ENCODE measurements around the gene TBL3. TPM values are rescaled to one million over a fixed set of nuclear protein-coding genes. Genes with fewer than 3 reads are reported as not detected.

TBL3 gene
- total and polyA plus RNA-seq, 9 of the 15 experiments (the other 6 are each of a cell fraction or from before 2014, with no cell fraction given): 0.97 to 117 (median 24.5) TPM

DNA sequence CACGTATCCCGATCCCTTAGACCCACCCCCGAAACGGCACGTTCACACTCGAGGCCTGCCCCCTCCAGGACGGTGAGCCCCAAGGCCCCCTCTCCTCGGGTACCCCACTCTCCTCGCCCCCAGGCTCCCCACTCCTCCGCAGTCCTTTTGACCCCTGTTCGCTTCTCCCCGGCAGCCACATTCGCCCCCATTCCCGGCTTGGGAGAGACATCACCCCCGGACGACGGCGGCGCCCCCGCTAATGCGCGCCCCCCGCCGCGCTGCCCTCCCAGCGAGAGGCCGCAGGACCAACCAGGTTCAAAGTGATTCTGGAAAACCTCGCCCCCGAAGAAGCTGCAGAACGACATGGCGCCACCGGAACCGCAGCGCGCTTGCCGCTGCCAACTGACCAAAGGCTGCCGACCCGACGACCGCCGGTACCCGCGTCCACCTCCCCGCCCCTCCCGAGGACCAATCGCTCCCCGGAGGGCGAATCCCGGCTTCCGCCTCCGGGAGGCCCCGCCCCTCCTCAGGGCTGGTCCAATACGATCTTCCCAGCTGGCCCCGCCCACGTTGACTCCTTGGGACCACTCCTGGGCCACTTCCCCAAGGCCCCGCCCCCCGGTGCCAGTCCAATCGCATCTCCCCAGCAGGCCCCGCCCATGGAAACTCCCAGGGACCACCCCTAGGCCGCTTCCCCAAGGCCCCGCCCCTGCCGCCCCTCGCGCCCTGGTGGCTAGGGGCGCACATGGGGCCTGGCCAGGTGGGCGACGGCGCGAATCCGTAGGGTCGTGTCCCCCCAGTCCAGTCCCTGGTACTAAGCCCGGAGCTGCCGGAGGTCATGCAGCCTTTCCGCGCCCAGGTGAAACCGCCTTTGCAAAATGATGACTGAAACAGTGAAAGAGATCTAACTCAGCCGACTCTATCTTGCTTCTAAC lies 28.8 kb upstream of the TBL3 start, which contains the start of gene MSRB1 (continued):
- peak; percentile 80; the same call in 1 of the 2 replicates for TF ChIP-seq ZBTB7A (IDR thresholded peaks at IDR 0.05; ENCODE audit: borderline replicate concordance, control insufficient read depth, low read depth, low read length)
- 0 out of 2 replicates have a peak, but pooled peaks have one; percentile 5 for TF ChIP-seq CREM (IDR thresholded peaks at IDR 0.05; ENCODE audit: low read depth)
- peak in 1 of 2 experiments; percentile 42; a peak in 2 of 4 replicates for TF ChIP-seq HDAC1 (IDR thresholded peaks at IDR 0.05)
- no peak for TF ChIP-seq KDM2B (CRISPR knock-in tag; IDR thresholded peaks at IDR 0.05)
- TF ChIP-seq ZC3H8 (IDR thresholded peaks at IDR 0.05): no peak
- peak; percentile 71 for TF ChIP-seq SPI1 (IDR thresholded peaks at IDR 0.05; ENCODE audit: borderline replicate concordance, low read depth, low read length)
- TF ChIP-seq, protein P1, sequence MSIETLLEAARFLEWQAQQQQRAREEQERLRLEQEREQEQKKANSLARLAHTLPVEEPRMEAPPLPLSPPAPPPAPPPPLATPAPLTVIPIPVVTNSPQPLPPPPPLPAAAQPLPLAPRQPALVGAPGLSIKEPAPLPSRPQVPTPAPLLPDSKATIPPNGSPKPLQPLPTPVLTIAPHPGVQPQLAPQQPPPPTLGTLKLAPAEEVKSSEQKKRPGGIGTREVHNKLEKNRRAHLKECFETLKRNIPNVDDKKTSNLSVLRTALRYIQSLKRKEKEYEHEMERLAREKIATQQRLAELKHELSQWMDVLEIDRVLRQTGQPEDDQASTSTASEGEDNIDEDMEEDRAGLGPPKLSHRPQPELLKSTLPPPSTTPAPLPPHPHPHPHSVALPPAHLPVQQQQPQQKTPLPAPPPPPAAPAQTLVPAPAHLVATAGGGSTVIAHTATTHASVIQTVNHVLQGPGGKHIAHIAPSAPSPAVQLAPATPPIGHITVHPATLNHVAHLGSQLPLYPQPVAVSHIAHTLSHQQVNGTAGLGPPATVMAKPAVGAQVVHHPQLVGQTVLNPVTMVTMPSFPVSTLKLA (conservative IDR thresholded peaks at IDR 0.05): peak; percentile 24 to 43; a peak in 3 of 4 replicates
- TF ChIP-seq, protein P2, sequence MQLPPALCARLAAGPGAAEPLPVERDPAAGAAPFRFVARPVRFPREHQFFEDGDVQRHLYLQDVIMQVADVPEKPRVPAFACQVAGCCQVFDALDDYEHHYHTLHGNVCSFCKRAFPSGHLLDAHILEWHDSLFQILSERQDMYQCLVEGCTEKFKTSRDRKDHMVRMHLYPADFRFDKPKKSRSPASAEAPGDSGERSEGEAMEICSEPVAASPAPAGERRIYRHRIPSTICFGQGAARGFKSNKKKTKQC (CRISPR knock-in tag; IDR thresholded peaks at IDR 0.05): peak; percentile 69; the same call in 1 of the 2 replicates
- TF ChIP-seq, protein P3, sequence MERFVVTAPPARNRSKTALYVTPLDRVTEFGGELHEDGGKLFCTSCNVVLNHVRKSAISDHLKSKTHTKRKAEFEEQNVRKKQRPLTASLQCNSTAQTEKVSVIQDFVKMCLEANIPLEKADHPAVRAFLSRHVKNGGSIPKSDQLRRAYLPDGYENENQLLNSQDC (CRISPR knock-in tag; IDR thresholded peaks at IDR 0.05): no peak
- TF ChIP-seq SAP30 (IDR thresholded peaks at IDR 0.05; ENCODE audit: borderline replicate concordance, insufficient read depth, low read depth, low read length, poor library complexity, severe bottlenecking): peak; percentile 68
- TF ChIP-seq, protein P4, sequence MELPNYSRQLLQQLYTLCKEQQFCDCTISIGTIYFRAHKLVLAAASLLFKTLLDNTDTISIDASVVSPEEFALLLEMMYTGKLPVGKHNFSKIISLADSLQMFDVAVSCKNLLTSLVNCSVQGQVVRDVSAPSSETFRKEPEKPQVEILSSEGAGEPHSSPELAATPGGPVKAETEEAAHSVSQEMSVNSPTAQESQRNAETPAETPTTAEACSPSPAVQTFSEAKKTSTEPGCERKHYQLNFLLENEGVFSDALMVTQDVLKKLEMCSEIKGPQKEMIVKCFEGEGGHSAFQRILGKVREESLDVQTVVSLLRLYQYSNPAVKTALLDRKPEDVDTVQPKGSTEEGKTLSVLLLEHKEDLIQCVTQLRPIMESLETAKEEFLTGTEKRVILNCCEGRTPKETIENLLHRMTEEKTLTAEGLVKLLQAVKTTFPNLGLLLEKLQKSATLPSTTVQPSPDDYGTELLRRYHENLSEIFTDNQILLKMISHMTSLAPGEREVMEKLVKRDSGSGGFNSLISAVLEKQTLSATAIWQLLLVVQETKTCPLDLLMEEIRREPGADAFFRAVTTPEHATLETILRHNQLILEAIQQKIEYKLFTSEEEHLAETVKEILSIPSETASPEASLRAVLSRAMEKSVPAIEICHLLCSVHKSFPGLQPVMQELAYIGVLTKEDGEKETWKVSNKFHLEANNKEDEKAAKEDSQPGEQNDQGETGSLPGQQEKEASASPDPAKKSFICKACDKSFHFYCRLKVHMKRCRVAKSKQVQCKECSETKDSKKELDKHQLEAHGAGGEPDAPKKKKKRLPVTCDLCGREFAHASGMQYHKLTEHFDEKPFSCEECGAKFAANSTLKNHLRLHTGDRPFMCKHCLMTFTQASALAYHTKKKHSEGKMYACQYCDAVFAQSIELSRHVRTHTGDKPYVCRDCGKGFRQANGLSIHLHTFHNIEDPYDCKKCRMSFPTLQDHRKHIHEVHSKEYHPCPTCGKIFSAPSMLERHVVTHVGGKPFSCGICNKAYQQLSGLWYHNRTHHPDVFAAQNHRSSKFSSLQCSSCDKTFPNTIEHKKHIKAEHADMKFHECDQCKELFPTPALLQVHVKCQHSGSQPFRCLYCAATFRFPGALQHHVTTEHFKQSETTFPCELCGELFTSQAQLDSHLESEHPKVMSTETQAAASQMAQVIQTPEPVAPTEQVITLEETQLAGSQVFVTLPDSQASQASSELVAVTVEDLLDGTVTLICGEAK (IDR thresholded peaks at IDR 0.05): 0 out of 2 replicates have a peak, but pooled peaks have one; percentile 30
- TF ChIP-seq, protein P4 (CRISPR knock-in tag; IDR thresholded peaks at IDR 0.05): no peak
- no peak for TF ChIP-seq CREB1 (IDR thresholded peaks at IDR 0.05)
- TF ChIP-seq CREB1 (CRISPR knock-in tag; IDR thresholded peaks at IDR 0.05): no peak
- no peak for TF ChIP-seq NFE2 (IDR thresholded peaks at IDR 0.05; ENCODE audit: low read depth)
